HepG2 (cell line): ENCODE results near the gene CHN2. TPM values are rescaled to one million over a fixed set of nuclear protein-coding genes. Genes with fewer than 3 reads are reported as not detected.

ENCODE experiments used
- ATAC-seq: fragments of 200-7000 bp; cut with Tn5 transposase; 3 replicates; pipeline ENCODE4 v1.9.1; 2020; ENCODE audit warnings: mild to moderate bottlenecking, moderate library complexity
- BruUV-seq: library from RNA; stranded (reverse); fragments of 400-500 nt; replicated peaks from 2 replicates; lab custom pipeline; 2021; lab: Mats Ljungman, UMichigan
- CTCF ChIA-PET: fragments of 300-600 bp; formaldehyde crosslinking; extraction: SDS; loops from one replicate; lab custom pipeline; 2021; ENCODE audit warnings: low total read pairs, inconsistent platforms, low intra/inter-chr PET ratio; lab: Yijun Ruan, JAX
- POLR2A ChIA-PET: fragments of 350-600 bp; sonication (Branson Sonifier 250); formaldehyde crosslinking; loops from one replicate; lab custom pipeline; 2020; ENCODE audit warnings: antibody characterized with exemption, inconsistent platforms; lab: Yijun Ruan, JAX
- DNase-seq: peaks from one replicate; pipeline ENCODE4 v3.0.0-alpha.2; 2015; ENCODE audit warnings: low spot score
- FAIRE-seq: peaks from 3 replicates; lab custom pipeline; 2011; peaks lifted over from hg19 to GRCh38; lab: Jason Lieb, UNC
- H2AFZ ChIP-seq: one replicate; pipeline ENCODE4 v1.6.1; 2011; ENCODE audit warnings: low read length, inconsistent platforms
- H3K27ac ChIP-seq: fragments of 300-600 bp; 3 replicates; pipeline ENCODE4 v1.8.0; 2011; ENCODE audit warnings: mixed run types, mild to moderate bottlenecking, mixed read lengths, low read length, inconsistent platforms; ENCODE audit not compliant: insufficient read depth; ENCODE audit errors: extremely low read length
- H3K27me3 ChIP-seq, 2 experiments: fragments of 200-600 bp in 1 of 2; 2 replicates in 1 of 2; 3 replicates in 1 of 2; pipeline versions ENCODE4 v1.6.0 to v1.8.0; 2011; ENCODE audit warnings: low read length in 2 of 2, mild to moderate bottlenecking in 2 of 2, moderate library complexity in 2 of 2, inconsistent platforms in 1 of 2; ENCODE audit not compliant: insufficient read depth in 2 of 2, control insufficient read depth in 1 of 2
- H3K36me3 ChIP-seq, 2 experiments: fragments of 200-600 bp in 1 of 2; replicated peaks in 1 of 2; 2 replicates in 1 of 2; 3 replicates in 1 of 2; pipeline versions ENCODE4 v1.5.1 to v1.8.0; 2011; ENCODE audit warnings: low read length in 2 of 2, inconsistent platforms in 1 of 2; ENCODE audit not compliant: insufficient read depth in 2 of 2, control insufficient read depth in 1 of 2
- H3K4me1 ChIP-seq: 2 replicates; pipeline ENCODE4 v1.5.1; 2012; ENCODE audit warnings: low read length, inconsistent platforms; ENCODE audit not compliant: insufficient read depth
- H3K4me2 ChIP-seq: 2 replicates; pipeline ENCODE4 v1.6.0; 2011; ENCODE audit warnings: low read depth, low read length, inconsistent platforms
- H3K4me3 ChIP-seq, 3 experiments: fragments of 200-600 bp in 1 of 3; sonication (generic), shearing (Covaris generic) in 1 of 3; replicated peaks in 1 of 3; 2 replicates each; pipeline ENCODE4 v1.5.1; 2011 to 2016; ENCODE audit warnings: low read length in 3 of 3, inconsistent platforms in 2 of 3, low read depth in 2 of 3, mild to moderate bottlenecking in 2 of 3, control low read depth in 1 of 3, mixed read lengths in 1 of 3; ENCODE audit not compliant: insufficient read depth in 1 of 3
- H3K79me2 ChIP-seq: one replicate; pipeline ENCODE4 v1.6.1; 2011; ENCODE audit warnings: low read length, inconsistent platforms; ENCODE audit not compliant: insufficient read depth
- H3K9ac ChIP-seq: 2 replicates; pipeline ENCODE4 v1.6.0; 2011; ENCODE audit warnings: mild to moderate bottlenecking, low read depth, low read length, inconsistent platforms; ENCODE audit not compliant: insufficient read depth
- H3K9me3 ChIP-seq: 2 replicates; pipeline ENCODE4 v1.5.1; 2012; ENCODE audit warnings: mild to moderate bottlenecking, low read length
- H4K20me1 ChIP-seq: 2 replicates; pipeline ENCODE4 v1.6.0; 2011; ENCODE audit warnings: inconsistent platforms, mild to moderate bottlenecking, low read length, moderate library complexity; ENCODE audit not compliant: insufficient read depth
- ATF7 ChIP-seq, 2 experiments: fragments of 450-650 bp in 1 of 2; sonication (generic) in 1 of 2; formaldehyde crosslinking in 1 of 2; IDR thresholded peaks; 2 replicates each; pipeline versions ENCODE4 v1.4.0 to v1.6.1; 2016 to 2020; ENCODE audit warnings: antibody characterized with exemption in 1 of 2, mild to moderate bottlenecking in 1 of 2, missing genetic modification reagents in 1 of 2
- FOSL2 ChIP-seq: sonication (generic); formaldehyde crosslinking; IDR thresholded peaks from 2 replicates; pipeline ENCODE4 v1.4.0; 2020; ENCODE audit warnings: missing genetic modification reagents
- FOXO4 ChIP-seq: sonication (generic); formaldehyde crosslinking; conservative IDR thresholded peaks from 2 replicates; pipeline ENCODE4 v1.8.1; 2023; ENCODE audit warnings: missing genetic modification reagents
- PAX8 ChIP-seq: sonication (generic); formaldehyde crosslinking; IDR thresholded peaks from 2 replicates; pipeline ENCODE4 v1.8.0; 2022; ENCODE audit warnings: mild to moderate bottlenecking, missing genetic modification reagents, borderline replicate concordance
- ZBTB33 ChIP-seq: sonication (generic); formaldehyde crosslinking; IDR thresholded peaks from 2 replicates; pipeline ENCODE4 v1.4.0; 2020; ENCODE audit warnings: missing genetic modification reagents
- WGBS: methylation state at CpG from one replicate; pipeline ENCODE4 v1.1.6; 2017; ENCODE audit warnings: low lambda C conversion rate; 5-methylcytosine and 5-hydroxymethylcytosine counted together
- in situ Hi-C: cut with HindIII; loops from 2 replicates; pipeline ENCODE4 v1.10.0; 2017; ENCODE audit warnings: low pct_unique_long_range_greater_than_20kb; ENCODE audit not compliant: extremely low pct_ligation_motif_present
- intact Hi-C: fragments of 100-400 bp; cut with micrococcal nuclease; formaldehyde crosslinking; loops from one replicate; pipeline ENCODE4 v1.10.0; 2022; ENCODE audit not compliant: unreplicated experiment
- polyA plus RNA-seq, 8 experiments: library from polyadenylated mRNA; depleted of rRNA in 3 of 8; stranded (reverse) in 7 of 8; unstranded in 1 of 8; fragments of >200 nt; fragmentation: Illumina TruSeq in 4 of 8; extraction: Trizol in 4 of 8; gene quantifications; 2 replicates each; pipeline versions ENCODE4 v1.2.1 to v1.2.3, GENCODE V29; 2011 to 2016; ENCODE audit warnings: low read depth in 4 of 8, missing spikeins in 1 of 8, mixed read lengths in 1 of 8; ENCODE audit not compliant: insufficient read depth in 1 of 8
- total RNA-seq, 5 experiments: library from RNA; depleted of rRNA; stranded (reverse); fragments of >200 nt; fragmentation: Illumina TruSeq; extraction: Trizol; gene quantifications; 2 replicates each; pipeline ENCODE4 v1.2.3, GENCODE V29; 2016; ENCODE audit warnings: low read depth in 1 of 5

Gene CHN2
- total and polyA plus RNA-seq, 2 of the 13 experiments (the other 11 are each of a cell fraction or from before 2014, with no cell fraction given) = 23.5 to 30.5 TPM

- ATAC-seq = no peak
- WGBS = 93% methylated on average over 4 of the region's 4 CpGs
These were observed 90.8 kb downstream of the CHN2 start for GRCh38 chr7:29285444-29285793.

More at GRCh38 chr7:29285444-29285793, 90.8 kb downstream of the CHN2 start:
- no peaks in the 10 kb centered on the region for H3K27me3 ChIP-seq
- ChIA-PET CTCF (no interaction called here), POLR2A (no interaction called here)
- H3K27ac ChIP-seq = no peak overlapping the region
- in situ Hi-C loops = no loop called here
- TF ChIP-seq ATF7 (IDR thresholded peaks at IDR 0.05) (no peak), ATF7 (CRISPR knock-in tag; IDR thresholded peaks at IDR 0.05) (no peak), FOSL2 (CRISPR knock-in tag) (peak; percentile 80), FOXO4 (CRISPR knock-in tag) (no peak), ZBTB33 (peak; percentile 41; the same call in 1 of the 2 replicates), PAX8 (CRISPR knock-in tag) (no peak)
- TF ChIP-seq, all 625 proteins: peak for 2
- Histone ChIP-seq H3K9me3 (no peaks in the 10 kb centered on the region), H4K20me1 (no peaks in the 10 kb centered on the region), H3K4me3 (no peak overlapping the region), H3K4me2 (no peak overlapping the region), H3K36me3 (peaks cover 4 to 8% of the 10 kb centered on the region in 2 experiments; a peak in 2 of 5 replicates), H3K9ac (no peak overlapping the region), H3K4me1 (peaks cover 63% of the 10 kb centered on the region), H2AFZ (no peak overlapping the region), H3K79me2 (peaks cover 35% of the 10 kb centered on the region)
- intact Hi-C loops = no loop called here
- peak; percentile 28 for DNase-seq
- no peak for FAIRE-seq
- BruUV-seq = no TSS peak
